DOHH2 (cell line): ENCODE measurements around the gene PRXL2A.
A peak's percentile ranks its signal among the peaks of the same experiment; 100 is the strongest.

Experiments used
- H3F3A ChIP-seq: fragments of 200-600 bp; sonication (generic), shearing (Covaris generic); 2 replicates; pipeline ENCODE4 v1.6.0; 2016; ENCODE audit warnings: antibody characterized with exemption, mild to moderate bottlenecking; ENCODE audit not compliant: control insufficient read depth, insufficient read depth
- H3K27ac ChIP-seq: fragments of 200-600 bp; sonication (generic); 2 replicates; pipeline ENCODE4 v1.5.1; 2014; ENCODE audit warnings: low read depth, mild to moderate bottlenecking, low read length, moderate library complexity
- H3K27me3 ChIP-seq: fragments of 200-600 bp; sonication (generic); 2 replicates; pipeline ENCODE4 v1.6.1; 2014; ENCODE audit warnings: mild to moderate bottlenecking, low read length, mixed read lengths; ENCODE audit not compliant: control insufficient read depth
- H3K36me3 ChIP-seq: fragments of 200-600 bp; sonication (generic); 2 replicates; pipeline ENCODE4 v1.6.1; 2014; ENCODE audit warnings: mild to moderate bottlenecking, low read length, moderate library complexity, mixed read lengths; ENCODE audit not compliant: control insufficient read depth
- H3K4me1 ChIP-seq: fragments of 200-600 bp; sonication (generic); 2 replicates; pipeline ENCODE4 v1.6.1; 2014; ENCODE audit warnings: mild to moderate bottlenecking, low read length, mixed read lengths; ENCODE audit not compliant: control insufficient read depth
- H3K4me2 ChIP-seq: fragments of 200-600 bp; sonication (generic); 2 replicates; pipeline ENCODE4 v1.6.0; 2014; ENCODE audit warnings: mild to moderate bottlenecking, low read length, moderate library complexity
- H3K4me3 ChIP-seq: fragments of 200-600 bp; sonication (generic); 2 replicates; pipeline ENCODE4 v1.5.1; 2014; ENCODE audit warnings: mild to moderate bottlenecking, low read length, mixed read lengths
- H3K79me2 ChIP-seq: fragments of 200-600 bp; sonication (generic); 2 replicates; pipeline ENCODE4 v1.6.1; 2014; ENCODE audit warnings: mild to moderate bottlenecking, low read length, mixed read lengths; ENCODE audit not compliant: control insufficient read depth
- H3K9me2 ChIP-seq: fragments of 200-600 bp; sonication (generic); replicated peaks from 2 replicates; pipeline ENCODE4 v1.6.1; 2014; ENCODE audit warnings: mild to moderate bottlenecking, low read length, mixed read lengths; ENCODE audit not compliant: control insufficient read depth
- H3K9me3 ChIP-seq: fragments of 200-600 bp; sonication (generic); 2 replicates; pipeline ENCODE4 v1.6.1; 2014; ENCODE audit warnings: antibody characterized with exemption, low read length, mixed read lengths; ENCODE audit not compliant: control insufficient read depth, insufficient read depth
- H4K20me1 ChIP-seq: fragments of 200-600 bp; sonication (generic); 2 replicates; pipeline ENCODE4 v1.6.0; 2014; ENCODE audit warnings: low read depth, mild to moderate bottlenecking, antibody characterized with exemption, low read length, moderate library complexity; ENCODE audit not compliant: control insufficient read depth, insufficient read depth
- EZH2phosphoT487 ChIP-seq: fragments of 200-600 bp; sonication (generic); IDR thresholded peaks from 2 replicates; pipeline ENCODE4 v1.6.1; 2017; ENCODE audit warnings: borderline replicate concordance, mild to moderate bottlenecking, antibody characterized with exemption, low read length, moderate library complexity, mixed read lengths
- TF ChIP-seq, protein P1 (sequence below): fragments of 200-600 bp; sonication (generic); IDR thresholded peaks from one replicate; pipeline ENCODE4 v1.5.1; 2014; ENCODE audit warnings: antibody characterized with exemption, mild to moderate bottlenecking, low read depth, low read length; ENCODE audit not compliant: poor library complexity, severe bottlenecking

Gene PRXL2A

DNA sequence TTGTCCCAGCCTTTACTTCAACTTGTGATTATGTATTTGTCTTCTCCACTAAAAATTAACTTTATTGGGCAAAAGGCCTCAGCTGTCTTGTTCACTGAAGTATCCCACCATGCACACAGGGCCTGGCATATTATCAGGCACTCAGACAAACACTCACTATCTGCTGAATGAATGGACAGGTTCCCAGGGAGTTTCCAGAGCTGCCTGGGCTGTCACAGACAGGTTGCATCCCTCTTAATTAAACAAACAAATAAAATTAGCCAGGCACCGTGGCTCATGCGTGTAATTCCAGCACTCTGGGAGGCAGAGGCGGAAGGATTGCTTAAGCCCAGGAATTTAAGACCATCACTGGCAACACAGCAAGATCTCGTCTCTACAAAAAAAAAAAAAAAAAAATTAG is 44.3 kb downstream of the PRXL2A start:
- Histone ChIP-seq H3K9me3 (no peaks in the 10 kb centered on the region), H4K20me1 (peaks cover 11% of the 10 kb centered on the region), H3K9me2 (no peaks in the 10 kb centered on the region), H3K79me2 (peaks cover 30% of the 10 kb centered on the region), H3K27me3 (no peaks in the 10 kb centered on the region), H3K36me3 (no peaks in the 10 kb centered on the region), H3K4me1 (peaks cover 32% of the 10 kb centered on the region), H3F3A (peaks cover 8% of the 10 kb centered on the region), H3K27ac (no peak overlapping the region), H3K4me2 (no peak overlapping the region), H3K4me3 (no peak overlapping the region)
- TF ChIP-seq, protein P1, sequence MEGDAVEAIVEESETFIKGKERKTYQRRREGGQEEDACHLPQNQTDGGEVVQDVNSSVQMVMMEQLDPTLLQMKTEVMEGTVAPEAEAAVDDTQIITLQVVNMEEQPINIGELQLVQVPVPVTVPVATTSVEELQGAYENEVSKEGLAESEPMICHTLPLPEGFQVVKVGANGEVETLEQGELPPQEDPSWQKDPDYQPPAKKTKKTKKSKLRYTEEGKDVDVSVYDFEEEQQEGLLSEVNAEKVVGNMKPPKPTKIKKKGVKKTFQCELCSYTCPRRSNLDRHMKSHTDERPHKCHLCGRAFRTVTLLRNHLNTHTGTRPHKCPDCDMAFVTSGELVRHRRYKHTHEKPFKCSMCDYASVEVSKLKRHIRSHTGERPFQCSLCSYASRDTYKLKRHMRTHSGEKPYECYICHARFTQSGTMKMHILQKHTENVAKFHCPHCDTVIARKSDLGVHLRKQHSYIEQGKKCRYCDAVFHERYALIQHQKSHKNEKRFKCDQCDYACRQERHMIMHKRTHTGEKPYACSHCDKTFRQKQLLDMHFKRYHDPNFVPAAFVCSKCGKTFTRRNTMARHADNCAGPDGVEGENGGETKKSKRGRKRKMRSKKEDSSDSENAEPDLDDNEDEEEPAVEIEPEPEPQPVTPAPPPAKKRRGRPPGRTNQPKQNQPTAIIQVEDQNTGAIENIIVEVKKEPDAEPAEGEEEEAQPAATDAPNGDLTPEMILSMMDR = no peak
- no peak for TF ChIP-seq EZH2phosphoT487

DNA sequence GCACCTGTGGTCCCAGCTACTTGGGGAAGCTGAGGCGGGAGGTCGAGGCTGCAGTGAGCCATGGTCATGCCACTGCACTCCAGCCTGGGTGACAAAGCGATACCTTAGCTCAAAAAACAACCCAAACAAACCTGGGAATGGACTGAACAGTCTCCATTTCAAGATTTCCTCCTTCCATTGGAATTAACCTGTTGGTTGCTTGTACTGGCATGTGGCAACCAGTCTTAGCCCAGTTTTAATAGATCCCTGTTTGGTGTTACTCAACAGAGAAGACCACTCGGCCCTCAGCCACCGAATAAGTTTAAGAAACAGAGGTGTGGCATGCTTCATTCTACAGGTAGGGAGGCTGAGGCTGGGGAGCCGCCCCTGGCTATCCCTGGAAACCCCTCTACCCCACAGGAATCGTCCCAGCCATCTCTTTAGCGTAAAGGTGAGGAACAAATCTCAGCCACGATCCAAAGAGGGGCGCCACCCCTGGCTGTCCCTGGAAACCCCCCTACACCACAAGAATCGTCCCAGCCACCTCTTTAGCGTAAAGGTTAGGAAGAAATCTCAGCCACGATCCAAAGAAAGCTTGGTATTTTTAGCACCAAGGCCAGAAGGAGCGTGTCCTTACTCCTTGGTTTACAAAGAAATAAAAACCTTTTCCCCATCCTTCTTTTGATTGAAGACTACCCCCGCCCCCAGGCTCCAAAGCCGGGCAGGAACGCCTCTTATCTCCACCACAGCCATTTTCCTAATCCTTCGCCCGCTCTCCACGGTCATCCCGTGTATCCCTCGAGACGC is 44.9 kb downstream of the PRXL2A start:
- H3K9me2 ChIP-seq = no peaks in the 10 kb centered on the region
- peaks cover 38% of the 10 kb centered on the region for H3K4me1 ChIP-seq
- H3K9me3 ChIP-seq = no peaks in the 10 kb centered on the region
- peaks cover 11% of the 10 kb centered on the region for H4K20me1 ChIP-seq
- peak overlapping the region; percentile 63 for H3K4me3 ChIP-seq
- peaks cover 8% of the 10 kb centered on the region for H3F3A ChIP-seq
- H3K36me3 ChIP-seq = no peaks in the 10 kb centered on the region
- H3K27ac ChIP-seq = no peak overlapping the region
- TF ChIP-seq, protein P1 = peak; percentile 27
- TF ChIP-seq EZH2phosphoT487 = no peak
- H3K4me2 ChIP-seq = peak overlapping the region; percentile 55
- H3K79me2 ChIP-seq = peaks cover 36% of the 10 kb centered on the region
- no peaks in the 10 kb centered on the region for H3K27me3 ChIP-seq

DNA sequence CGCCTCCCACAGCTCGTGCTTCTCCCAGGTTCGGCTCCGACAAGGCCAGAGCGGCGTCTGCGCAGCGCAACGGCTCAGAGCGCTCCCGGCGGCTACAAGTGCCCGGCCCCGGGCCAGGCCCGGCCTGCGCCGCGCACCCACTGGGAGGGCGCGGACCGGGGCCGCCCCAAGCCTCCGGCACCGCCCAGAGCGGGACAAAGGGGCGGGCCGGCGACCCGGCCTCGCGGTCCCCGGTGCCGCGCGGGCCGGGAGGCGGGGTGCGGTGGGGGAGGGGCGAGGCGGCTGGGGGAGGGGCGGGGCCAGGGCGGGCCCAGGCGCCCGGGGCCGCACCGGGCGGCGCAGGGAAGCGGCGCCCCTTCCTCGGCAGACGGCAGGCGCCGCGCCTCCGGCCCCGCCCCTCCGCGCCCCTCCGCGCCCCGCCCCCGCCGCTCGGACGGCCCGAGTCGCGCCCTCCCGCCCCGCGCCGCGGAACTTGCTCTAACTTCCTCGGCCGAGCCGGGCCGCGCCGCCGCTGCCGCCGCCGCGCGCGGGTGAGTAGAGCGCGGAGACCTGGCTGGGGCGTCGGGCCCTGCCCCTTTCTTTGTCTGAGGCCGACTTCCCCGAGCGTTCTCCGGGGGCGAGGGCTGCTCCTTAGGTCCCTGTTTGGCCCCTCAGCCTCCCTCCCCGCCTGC is 45.6 kb downstream of the PRXL2A start, which contains the start of gene TSPAN14:
TSPAN14 (plus strand) TSS at position 469 of the 671 bp plus-strand sequence. CDS start 34,924 bp downstream, outside the sequence.
- Histone ChIP-seq H3F3A (peaks cover 8% of the 10 kb centered on the region), H3K27ac (peak within 1 kb of the TSS; percentile 47), H3K4me2 (peak within 1 kb of the TSS; percentile 92), H3K36me3 (no peaks in the 10 kb centered on the region), H3K4me3 (peak within 1 kb of the TSS; percentile 79), H3K9me2 (no peaks in the 10 kb centered on the region), H3K9me3 (no peaks in the 10 kb centered on the region), H4K20me1 (peaks cover 11% of the 10 kb centered on the region), H3K4me1 (peaks cover 46% of the 10 kb centered on the region), H3K27me3 (no peaks in the 10 kb centered on the region), H3K79me2 (peaks cover 44% of the 10 kb centered on the region)
- TF ChIP-seq EZH2phosphoT487 = no peak
- TF ChIP-seq, protein P1 = no peak
